ENCODE results near the gene SYT9.

The SYT9 gene

DNA sequence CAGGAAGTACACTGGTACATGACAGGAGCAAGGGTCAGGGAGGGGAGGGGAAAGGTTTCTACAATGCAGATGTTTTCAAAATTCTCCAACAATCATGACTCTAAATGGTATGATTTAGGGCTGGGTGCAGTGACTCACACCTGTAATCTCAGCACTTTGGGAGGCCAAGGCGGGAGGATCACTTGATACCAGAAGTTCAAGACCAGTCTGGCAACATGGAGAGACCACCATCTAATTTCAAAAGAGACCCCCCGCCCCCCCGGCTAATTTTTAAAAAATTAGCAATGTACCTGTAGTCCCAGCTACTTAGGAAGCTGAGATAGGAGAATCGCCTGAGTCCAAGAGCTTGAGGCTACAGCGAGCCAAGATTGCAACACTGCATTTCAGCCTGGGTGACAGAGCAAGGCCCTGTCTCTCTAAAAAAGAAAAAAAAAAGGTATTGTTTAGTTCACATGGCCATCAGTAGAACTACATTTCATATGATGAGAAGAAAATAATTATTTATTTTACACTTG, 217.7 kb downstream of the SYT9 start:
- H3K9me3 ChIP-seq (ENCODE audit: control insufficient read depth, insufficient read depth, low read depth, low read length) = no peaks in the 10 kb centered on the region
- H3K4me1 ChIP-seq (ENCODE audit: control insufficient read depth, insufficient read depth, low read length) = no peaks in the 10 kb centered on the region
- no peak overlapping the region for H3K4me3 ChIP-seq (ENCODE audit: low read depth, low read length)
- TF ChIP-seq ZNF302 (tag by site-specific recombination; IDR thresholded peaks at IDR 0.05; ENCODE audit: low read depth) (no peak), MZF1 (tag by site-specific recombination; IDR thresholded peaks at IDR 0.05; ENCODE audit: borderline replicate concordance) (no peak), ZBTB7A (tag by site-specific recombination; IDR thresholded peaks at IDR 0.05; ENCODE audit: low read depth) (no peak), ZBTB48 (tag by site-specific recombination; IDR thresholded peaks at IDR 0.05) (no peak), ZNF341 (tag by site-specific recombination; IDR thresholded peaks at IDR 0.05; ENCODE audit: low read depth) (no peak), ZNF548 (tag by site-specific recombination; IDR thresholded peaks at IDR 0.05) (no peak), ZBTB10 (tag by site-specific recombination; IDR thresholded peaks at IDR 0.05) (no peak), ZNF768 (tag by site-specific recombination; IDR thresholded peaks at IDR 0.05) (no peak)
- H3K27ac ChIP-seq (ENCODE audit: extremely low read depth, low read depth, low read length) = no peak overlapping the region
- peaks cover 0 to 32% of the 10 kb centered on the region in 2 experiments; a peak in 1 of 3 replicates for H3K36me3 ChIP-seq (ENCODE audit: control insufficient read depth in 2 of 2, insufficient read depth in 1 of 2, low read length in 2 of 2)
- CTCF ChIA-PET = no interaction called here
- POLR2A ChIA-PET = no interaction called here

DNA sequence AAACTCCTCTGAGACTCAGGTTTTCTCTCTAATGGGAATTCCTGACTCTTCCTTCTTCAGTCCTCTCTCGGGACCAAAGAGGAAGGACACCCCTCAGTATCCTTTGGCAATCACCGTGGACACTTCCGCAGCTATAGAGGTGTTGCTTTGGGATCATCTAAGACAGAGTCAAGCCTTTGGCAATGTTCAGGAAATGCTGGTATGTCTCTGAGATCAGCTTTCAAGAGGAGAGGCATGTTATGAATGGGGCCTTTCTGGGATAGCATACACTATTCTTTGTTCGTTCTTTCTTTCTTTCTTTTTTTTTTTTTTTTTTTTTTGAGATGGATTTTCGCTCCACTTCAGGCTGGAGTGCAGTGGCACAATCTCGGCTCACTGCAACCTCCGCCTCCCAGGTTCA, 219.4 kb downstream of the SYT9 start:
- no peaks in the 10 kb centered on the region for H3K4me1 ChIP-seq (ENCODE audit: control insufficient read depth, insufficient read depth, low read length)
- CTCF ChIA-PET = interaction anchor here (0.6 to 1.4 kb wide), 3 partner anchors 10 to 675 kb away, joined by 3 read pairs; no protein-coding TSS in a partner anchor
- POLR2A ChIA-PET = no interaction called here
- no peaks in the 10 kb centered on the region for H3K9me3 ChIP-seq (ENCODE audit: control insufficient read depth, insufficient read depth, low read depth, low read length)
- H3K36me3 ChIP-seq (ENCODE audit: control insufficient read depth in 2 of 2, insufficient read depth in 1 of 2, low read length in 2 of 2) = peaks cover 0 to 26% of the 10 kb centered on the region in 2 experiments; a peak in 1 of 3 replicates
- TF ChIP-seq ZNF335 (tag by site-specific recombination; conservative IDR thresholded peaks at IDR 0.05) (no peak), ZNF138 (tag by site-specific recombination; IDR thresholded peaks at IDR 0.05; ENCODE audit: borderline replicate concordance) (no peak), ZNF670 (tag by site-specific recombination; IDR thresholded peaks at IDR 0.05; ENCODE audit: low read depth) (no peak), ZIC2 (tag by site-specific recombination; IDR thresholded peaks at IDR 0.05) (no peak), ZNF792 (tag by site-specific recombination; IDR thresholded peaks at IDR 0.05) (no peak), KLF16 (tag by site-specific recombination; IDR thresholded peaks at IDR 0.05) (no peak), ZBTB17 (tag by site-specific recombination; IDR thresholded peaks at IDR 0.05) (no peak), KLF9 (tag by site-specific recombination; IDR thresholded peaks at IDR 0.05; ENCODE audit: low read depth) (no peak), ZNF654 (tag by site-specific recombination; IDR thresholded peaks at IDR 0.05; ENCODE audit: low read depth) (no peak), ZNF433 (tag by site-specific recombination; IDR thresholded peaks at IDR 0.05; ENCODE audit: low read depth) (no peak), HOXC10 (CRISPR knock-in tag; IDR thresholded peaks at IDR 0.05) (no peak), GLIS1 (tag by site-specific recombination; IDR thresholded peaks at IDR 0.05) (no peak), ZNF530 (tag by site-specific recombination; IDR thresholded peaks at IDR 0.05; ENCODE audit: low read depth) (no peak), ZNF501 (tag by site-specific recombination; IDR thresholded peaks at IDR 0.05) (no peak), ZNF48 (tag by site-specific recombination; IDR thresholded peaks at IDR 0.05) (no peak), ZNF664 (tag by site-specific recombination; IDR thresholded peaks at IDR 0.05) (no peak)
- H3K27ac ChIP-seq (ENCODE audit: extremely low read depth, low read depth, low read length) = no peak overlapping the region
- H3K4me3 ChIP-seq (ENCODE audit: low read depth, low read length) = no peak overlapping the region
